OCI-LY7 (cell line): ENCODE measurements around the gene PAOX.

ENCODE experiments used
- CTCF ChIP-seq: fragments of 200-600 bp; sonication (generic); conservative IDR thresholded peaks from 2 replicates; pipeline ENCODE4 v1.5.1; 2014; ENCODE audit warnings: mild to moderate bottlenecking, antibody characterized with exemption, low read length, moderate library complexity, mixed read lengths
- EZH2phosphoT487 ChIP-seq: fragments of 200-600 bp; sonication (generic); IDR thresholded peaks from 2 replicates; pipeline ENCODE4 v1.6.1; 2018; ENCODE audit warnings: low read depth, borderline replicate concordance, mild to moderate bottlenecking, mixed run types, antibody characterized with exemption, low read length, moderate library complexity, mixed read lengths

GRCh38 chr10:133422223-133422806, 43.3 kb downstream of the PAOX start:
- TF ChIP-seq CTCF: no peak
- TF ChIP-seq EZH2phosphoT487: no peak
